Fibroblast of pulmonary artery (primary cell): Measurements from ENCODE around the gene LRRC74B.
A peak's percentile ranks its signal among the peaks of the same experiment; 100 is the strongest.
"Not testable (repeated sequence)": the region's sequence is repeated elsewhere in the genome, so short reads cannot be mapped to it uniquely, and the experiment has no call there.

Source experiments
- DNase-seq: peaks from one replicate; pipeline ENCODE4 v3.0.0-alpha.2; 2010; ENCODE audit warnings: low read depth
- H3K4me3 ChIP-seq: replicated peaks from 2 replicates; pipeline ENCODE4 v1.5.1; 2011; ENCODE audit warnings: low read depth, mild to moderate bottlenecking, control low read depth, low read length, moderate library complexity
- CTCF ChIP-seq: IDR thresholded peaks from 2 replicates; pipeline ENCODE4 v1.5.1; 2011; ENCODE audit warnings: mild to moderate bottlenecking, control low read depth, low read length, inconsistent platforms; ENCODE audit errors: missing control alignments

LRRC74B gene

GRCh38 chr22:21094911-21095772 is 49.4 kb downstream of the LRRC74B start:
- TF ChIP-seq CTCF: no peak
- no peak for DNase-seq

DNA sequence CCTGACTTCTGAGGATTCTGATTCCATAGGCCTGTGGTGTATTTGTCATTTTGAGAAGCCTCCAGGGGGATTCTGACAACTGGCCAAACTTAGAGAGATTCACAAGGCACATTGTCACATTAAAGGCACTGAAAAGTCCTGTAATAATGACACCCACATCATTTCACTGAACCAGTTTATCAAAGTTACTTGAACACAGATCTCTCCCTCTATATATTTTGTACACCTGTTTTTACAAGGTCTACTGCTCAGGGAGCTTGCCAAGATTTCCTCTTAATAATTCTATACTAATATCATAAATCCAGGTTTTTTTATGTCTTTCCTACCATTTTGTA is 50.0 kb downstream of the LRRC74B start:
- DNase-seq: no peak
- no peak overlapping the region for H3K4me3 ChIP-seq
- no peak for TF ChIP-seq CTCF

More at GRCh38 chr22:21094911-21095772, 49.4 kb downstream of the LRRC74B start:
- no peak overlapping the region for H3K4me3 ChIP-seq

- not testable (repeated sequence) for H3K4me3 ChIP-seq, DNase-seq
These were observed 51.1 kb downstream of the LRRC74B start for GRCh38 chr22:21096878-21097277.

- H3K4me3 ChIP-seq: no peak overlapping the region
- peak; percentile 14 for DNase-seq
- no peak for TF ChIP-seq CTCF
These were observed 52.4 kb downstream of the LRRC74B start for GRCh38 chr22:21098099-21098671.

GRCh38 chr22:21099578-21099977 is 53.8 kb downstream of the LRRC74B start:
- no peak overlapping the region for H3K4me3 ChIP-seq
- no peak for TF ChIP-seq CTCF
- no peak for DNase-seq

DNA sequence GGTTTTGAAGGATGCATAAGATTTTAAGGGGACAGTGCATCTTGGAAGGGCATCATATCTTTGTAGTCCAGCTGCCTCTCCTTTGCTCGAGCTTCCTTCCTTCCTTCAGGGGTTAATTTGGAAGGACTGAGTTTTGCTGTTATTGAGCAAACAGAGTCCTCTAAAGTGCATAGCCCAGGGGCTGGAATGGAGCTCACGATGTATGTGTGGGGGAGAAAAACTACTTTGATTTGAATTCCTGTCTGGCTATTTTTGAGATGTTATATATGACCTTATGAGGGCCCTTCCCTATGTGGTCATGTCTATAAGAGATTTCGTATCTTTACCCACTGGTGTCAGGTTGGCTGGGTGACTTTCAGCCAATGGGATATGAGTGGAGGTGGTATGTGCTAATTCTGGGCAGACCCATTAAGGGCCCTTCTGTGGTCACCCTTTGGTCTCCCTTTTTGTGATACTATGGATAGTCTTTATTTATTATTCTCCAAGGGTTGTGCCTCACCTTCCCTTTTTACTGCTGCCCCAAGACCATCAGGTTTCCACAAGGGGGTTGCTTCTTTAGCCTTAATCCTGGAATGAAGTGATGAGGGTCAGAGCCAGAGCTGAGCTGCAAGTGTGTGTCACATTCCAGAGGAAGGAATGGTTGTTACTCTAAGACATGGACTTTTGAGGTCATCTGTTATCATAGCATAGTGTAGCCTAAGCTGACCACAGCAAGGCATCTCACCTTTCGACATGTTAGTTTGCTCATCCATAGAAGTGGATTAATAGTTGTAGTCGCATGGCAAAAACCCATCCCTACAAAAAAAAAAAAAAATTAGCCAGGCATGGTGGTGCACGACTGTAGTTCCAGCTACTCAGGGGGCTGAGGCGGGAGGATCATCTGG is 54.6 kb downstream of the LRRC74B start:
- DNase-seq: no peak
- TF ChIP-seq CTCF: no peak
- H3K4me3 ChIP-seq: no peak overlapping the region

GRCh38 chr22:21101877-21102638 is 56.3 kb downstream of the LRRC74B start:
- TF ChIP-seq CTCF: no peak
- no peak for DNase-seq
- H3K4me3 ChIP-seq: no peak overlapping the region
